Iris pigment epithelial cell (primary cell): ENCODE data around the gene HIVEP2.

Experiments used
- DNase-seq: peaks from one replicate; pipeline ENCODE4 v3.0.0-alpha.2; 2011; ENCODE audit warnings: low read depth

Gene HIVEP2

DNA sequence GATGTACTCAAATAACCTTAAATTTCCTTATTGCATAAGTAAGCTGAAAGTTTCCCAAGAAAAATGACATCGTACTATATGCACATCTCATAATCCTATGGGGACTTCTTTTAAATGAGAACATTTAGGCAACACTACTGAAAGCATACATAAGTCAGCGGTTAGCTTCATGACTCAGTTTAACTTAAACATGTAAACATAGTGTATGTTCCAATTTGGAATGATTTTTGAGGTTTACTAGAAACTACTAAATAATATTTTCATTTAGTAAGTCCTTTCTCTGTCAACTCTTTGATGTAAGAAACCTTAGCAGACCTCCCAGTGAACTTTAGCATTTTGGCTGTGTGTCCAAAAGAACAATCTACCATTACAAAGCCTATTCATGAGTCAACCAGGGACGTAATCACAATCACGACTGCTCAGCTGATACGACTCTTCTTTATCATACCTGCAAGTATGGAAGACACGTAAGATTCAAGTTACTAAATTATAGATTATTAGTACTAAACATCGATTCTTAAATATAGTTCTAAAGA is 19.3 kb downstream of the HIVEP2 start:
- peak; percentile 95 for DNase-seq

DNA sequence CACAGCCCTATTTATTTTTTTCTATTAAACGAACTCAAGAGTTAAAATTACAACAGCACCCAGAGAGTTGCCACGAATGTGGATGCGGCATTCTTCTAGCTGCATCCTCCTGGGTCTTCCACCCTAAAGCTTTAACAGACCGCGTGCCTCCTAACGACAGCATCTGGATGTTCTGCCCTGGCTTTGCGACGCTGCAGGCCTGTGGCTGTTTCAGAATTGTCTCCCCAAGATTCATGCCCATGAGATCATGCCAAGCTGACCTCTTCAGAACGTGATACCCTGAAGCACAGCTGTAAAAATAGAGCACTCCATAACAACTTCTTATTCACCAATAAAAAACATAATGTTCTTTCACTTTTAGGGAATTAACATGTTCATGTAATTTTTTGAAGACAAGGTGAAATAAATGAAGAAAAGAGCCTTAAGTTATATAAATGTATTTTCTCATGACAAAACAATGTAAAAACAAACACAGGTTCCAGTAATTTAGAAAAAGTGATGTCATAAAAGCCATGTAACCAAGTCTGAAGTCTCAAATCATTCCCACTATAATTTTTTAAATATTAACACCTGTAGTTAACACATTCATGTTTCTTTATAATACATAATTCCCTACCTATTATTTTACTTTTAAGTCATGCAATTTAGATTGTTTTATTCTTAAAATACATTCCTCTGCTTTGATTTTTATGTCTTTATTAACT is 26.5 kb downstream of the HIVEP2 start:
- no peak for DNase-seq

DNA sequence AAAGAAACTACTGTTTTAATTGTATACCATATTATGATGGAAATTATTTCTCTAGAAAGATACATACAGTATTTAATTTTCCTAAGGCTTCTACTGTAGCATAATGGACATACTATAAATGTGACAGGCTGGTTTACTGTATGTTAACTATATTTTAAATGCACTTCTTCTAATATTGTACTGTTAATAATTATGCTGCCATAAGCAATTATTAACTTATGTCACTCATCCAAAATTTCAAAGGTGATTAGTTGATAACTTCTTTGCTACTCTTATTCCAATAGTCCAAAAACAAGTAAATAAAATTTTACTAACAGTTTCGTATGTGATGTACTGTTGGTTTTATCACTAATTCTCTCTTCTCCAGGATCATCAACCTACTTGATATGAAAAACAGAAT is 28.1 kb downstream of the HIVEP2 start:
- DNase-seq: no peak

DNA sequence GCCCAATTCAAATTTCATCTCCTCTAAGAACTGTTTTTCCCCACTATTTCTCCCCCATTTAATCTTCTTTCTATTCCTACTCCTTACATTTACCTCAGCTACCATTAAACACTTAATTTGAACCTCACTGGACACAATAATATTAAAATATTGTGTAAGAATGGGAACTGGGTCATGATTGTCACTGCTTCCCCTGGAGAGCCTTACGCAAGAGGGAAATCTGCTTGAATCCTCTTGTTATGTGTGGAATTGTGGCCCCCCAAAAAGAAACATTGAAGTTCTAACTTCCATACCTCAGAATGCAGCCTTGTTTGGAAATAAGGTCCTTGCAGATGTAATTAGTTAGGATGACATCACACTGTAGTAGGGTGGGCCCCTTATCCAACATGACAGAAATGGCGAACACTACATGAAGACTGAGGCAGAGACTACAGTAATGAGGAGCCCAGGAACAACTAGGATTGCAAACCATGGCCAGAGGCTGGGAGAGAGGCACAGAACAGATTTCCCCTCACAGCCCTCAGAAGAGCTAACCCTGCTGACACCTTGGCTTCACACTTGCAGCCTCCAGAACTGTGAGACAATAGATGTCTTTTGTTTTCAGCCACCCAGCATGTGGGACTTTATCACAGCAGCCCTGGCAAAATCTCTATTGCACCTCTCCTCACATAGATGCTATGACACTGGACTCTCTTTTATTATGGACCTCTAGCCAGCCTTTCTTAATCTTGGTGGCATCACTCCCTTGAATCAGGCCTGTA is 29.9 kb downstream of the HIVEP2 start:
- DNase-seq: no peak

DNA sequence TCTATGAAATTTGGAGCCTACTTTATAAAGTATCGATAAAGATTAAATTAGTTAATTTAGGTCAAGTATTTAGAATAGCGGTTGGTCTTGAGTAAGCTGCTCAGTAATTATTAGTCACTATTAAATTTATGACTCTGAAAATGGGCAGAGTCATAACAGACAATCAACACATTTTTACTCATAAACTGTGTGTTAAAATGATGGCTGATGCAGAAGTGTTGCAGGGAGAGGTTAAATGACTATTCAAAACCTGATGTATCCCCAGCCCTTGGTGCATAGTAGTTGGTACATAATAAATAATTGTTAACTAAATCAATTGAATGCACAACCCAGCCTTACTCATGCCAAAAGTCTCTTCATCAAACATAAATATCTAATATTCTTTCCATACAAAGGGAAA is 30.6 kb downstream of the HIVEP2 start:
- DNase-seq: no peak

DNA sequence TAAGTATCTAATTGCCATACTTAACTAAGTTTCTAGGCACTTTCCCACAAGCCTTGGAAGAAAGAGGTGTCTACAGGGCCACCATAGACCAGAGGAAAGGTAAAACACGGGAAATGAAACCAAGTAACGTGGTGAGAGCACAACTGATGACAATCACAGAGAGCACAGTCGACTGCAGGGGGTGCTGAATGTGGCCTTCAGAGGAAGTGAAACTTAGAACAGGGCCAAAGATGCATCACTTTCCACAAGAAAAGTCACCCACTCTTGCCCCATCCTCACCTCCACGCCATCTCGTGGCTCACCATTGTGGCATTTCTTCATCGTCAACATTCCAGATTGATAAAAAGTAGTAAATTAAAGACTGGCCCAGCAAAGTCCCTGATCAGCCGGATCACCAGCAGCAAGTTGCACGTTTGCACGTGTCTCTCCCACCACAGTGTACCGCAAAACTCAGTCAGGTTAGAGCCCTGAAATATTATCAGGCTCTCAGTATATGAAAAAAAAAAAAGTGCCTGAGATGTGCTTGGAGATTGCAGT is 31.4 kb downstream of the HIVEP2 start:
- no peak for DNase-seq

DNA sequence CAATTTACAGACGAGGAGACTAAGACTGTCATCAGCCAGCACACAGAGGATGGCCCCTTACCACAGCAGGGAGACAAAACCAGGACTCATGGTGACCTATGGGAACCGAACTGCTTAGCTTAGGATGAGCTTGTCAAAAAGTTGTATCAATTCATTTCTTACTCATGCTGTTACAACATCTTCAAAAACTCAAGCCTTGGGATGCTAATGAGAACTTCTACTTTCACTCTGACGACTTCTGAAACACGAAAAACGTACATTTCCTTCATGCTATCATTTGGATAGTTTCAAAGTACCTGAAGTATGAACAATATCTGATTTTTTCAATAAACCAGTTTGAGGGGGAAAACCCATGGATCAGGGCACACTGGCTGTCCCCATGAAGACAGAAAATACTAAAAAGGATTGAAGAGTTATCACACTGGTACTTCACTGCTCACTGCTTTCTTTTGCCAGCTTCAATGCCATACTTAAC is 31.9 kb downstream of the HIVEP2 start:
- no peak for DNase-seq

DNA sequence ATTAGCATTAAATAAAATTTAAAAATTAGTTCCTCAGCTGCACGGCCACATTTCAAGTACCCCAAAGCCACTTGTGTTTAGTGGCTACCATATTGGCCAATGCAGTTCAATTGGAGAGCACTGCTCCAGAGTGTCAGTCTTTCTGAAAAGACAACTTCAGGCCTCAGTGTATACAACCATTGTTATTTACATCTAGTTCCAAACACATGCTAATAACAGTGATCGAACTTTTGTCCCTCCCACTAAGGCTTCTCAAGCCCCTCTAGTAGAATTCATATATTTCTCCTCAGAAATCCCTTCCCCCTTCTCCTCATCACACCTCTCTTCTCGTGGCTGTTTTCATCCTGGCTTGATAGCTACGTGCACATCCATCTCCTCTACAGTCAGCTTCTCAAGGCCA is 32.9 kb downstream of the HIVEP2 start:
- no peak for DNase-seq

DNA sequence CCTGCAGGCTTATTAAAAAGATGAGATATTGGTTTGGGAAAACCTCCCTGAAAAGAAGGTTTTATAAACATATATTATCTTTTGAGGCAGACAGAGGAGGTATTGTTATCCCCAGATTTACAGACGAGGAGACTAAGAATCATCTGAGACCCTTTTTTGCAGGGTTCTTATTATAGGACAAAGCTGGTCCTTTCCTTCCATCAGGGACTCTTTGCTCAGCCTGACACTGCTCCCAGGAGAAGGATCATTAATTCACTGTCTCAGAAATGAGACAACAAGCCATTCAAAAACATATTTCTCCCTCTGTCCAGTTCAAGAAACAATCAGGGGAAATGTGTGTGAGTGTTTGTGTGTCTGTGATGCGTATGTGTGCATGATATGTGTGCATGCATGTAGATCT is 33.5 kb downstream of the HIVEP2 start:
- DNase-seq: no peak

DNA sequence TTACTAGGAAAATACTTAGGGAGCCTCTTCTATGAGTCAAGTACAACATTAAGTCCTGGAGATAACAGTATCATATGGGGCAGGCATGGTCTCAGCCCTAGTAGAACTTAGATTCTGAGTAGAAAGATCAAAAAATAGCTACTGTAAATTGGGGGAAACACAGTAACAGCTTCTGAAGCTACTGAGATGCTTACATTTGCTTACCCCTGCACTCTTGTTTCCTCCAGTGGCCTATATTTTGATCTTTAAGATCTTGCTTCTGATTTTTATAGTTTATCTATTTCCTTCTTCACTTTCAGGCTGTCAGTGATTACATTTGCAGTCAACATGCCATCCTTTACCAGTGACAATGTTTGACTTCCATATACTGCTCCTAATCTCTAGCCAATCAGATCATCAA is 35.3 kb downstream of the HIVEP2 start:
- DNase-seq: no peak

DNA sequence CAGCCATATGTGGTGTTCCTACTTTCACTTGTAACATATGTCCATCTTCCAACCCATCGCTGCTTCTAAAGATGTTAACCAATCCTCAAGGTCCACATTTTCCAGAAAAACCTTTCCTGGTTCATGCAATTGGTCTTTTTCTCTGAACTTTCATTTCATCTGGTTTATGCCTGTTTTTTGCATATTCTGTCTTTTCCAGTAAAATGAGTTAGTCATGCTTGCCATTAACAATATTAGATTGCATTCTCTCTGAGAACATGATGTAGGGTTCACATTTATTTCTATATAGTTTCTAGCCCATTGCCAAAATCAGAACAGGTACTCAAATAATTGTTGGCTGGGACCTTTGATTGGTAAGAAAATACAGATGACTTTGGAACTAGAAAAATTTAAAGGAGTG is 36.7 kb downstream of the HIVEP2 start:
- DNase-seq: no peak

DNA sequence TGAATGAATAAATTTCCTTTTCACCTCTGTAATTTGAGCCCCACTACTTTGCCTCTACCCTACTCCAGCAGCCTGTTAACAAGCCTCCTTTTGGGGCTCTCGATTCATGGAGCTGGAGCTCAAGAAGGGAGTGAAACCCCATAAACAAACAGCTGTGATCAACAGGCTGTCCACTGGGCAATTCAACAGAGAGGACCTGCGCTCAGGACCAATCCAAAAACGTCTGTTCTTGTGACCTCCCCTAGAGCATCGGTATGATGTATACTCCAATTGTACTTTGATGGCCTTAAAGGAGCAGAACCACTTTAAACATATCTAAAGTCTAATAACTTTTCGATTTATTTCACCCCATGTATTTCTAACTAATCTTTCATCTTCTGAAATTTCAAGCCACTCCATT is 37.4 kb downstream of the HIVEP2 start:
- no peak for DNase-seq

DNA sequence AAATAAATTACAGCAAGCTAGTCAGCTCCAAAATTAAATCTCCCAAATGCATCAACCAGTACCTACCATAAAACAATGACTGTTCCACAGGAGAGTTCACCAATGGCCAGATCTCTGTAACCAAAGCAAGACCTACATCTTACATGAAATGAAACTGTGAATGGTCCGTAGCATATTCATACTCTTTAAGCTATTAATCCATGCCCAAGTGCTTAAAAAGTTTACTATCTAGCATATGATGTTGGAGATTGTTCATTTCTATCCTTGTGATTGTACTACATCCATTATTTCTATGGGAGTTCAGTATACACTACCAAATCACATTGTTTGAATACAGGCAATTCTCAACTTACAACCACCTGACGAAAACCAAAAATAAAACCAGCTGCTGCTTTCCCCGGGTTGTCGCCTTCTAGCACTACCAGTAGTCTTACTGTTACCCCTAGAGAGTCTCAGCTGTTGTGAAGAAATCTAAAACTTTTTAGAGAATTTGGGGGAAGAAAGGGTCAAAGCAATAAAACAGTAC is 38.0 kb downstream of the HIVEP2 start:
- DNase-seq: no peak

DNA sequence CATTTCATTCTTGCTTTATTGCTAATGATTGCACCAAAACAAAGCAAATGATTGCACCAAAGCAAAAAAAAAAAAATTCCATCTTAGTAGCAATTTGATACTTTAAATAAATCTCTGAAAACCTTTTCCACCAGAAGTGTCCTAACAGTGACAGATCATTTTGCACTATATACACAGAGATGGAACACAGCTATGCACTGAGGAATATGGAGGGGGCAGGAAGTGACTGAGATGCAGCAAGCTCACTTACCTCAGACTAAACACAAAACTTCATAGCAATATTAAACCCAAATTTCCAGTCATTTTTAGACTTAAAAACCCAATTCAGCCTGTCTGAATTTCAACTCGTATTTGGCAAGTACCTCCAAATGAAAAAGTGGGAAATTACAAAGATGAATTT is 41.2 kb downstream of the HIVEP2 start:
- peak; percentile 69 for DNase-seq

DNA sequence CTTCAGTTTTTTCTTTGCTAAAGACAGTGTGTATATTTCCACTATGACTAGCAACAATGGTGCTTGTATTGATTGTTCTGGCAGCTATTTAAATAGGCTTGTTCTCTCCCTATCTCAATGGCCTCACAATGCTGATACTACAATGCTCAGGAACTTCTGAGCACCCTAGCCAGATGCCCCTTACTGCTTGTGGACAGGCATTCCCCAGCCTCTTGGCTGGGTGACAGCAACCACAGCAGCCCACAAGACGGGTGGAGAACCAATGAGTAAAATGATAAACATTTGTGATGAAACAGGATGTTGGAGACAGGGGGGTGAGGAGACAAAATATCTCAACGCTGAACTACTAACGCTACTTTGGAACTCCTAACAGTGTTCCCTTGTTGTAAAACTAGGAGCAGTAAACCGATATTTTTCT is 42.3 kb downstream of the HIVEP2 start:
- peak; percentile 99 for DNase-seq

DNA sequence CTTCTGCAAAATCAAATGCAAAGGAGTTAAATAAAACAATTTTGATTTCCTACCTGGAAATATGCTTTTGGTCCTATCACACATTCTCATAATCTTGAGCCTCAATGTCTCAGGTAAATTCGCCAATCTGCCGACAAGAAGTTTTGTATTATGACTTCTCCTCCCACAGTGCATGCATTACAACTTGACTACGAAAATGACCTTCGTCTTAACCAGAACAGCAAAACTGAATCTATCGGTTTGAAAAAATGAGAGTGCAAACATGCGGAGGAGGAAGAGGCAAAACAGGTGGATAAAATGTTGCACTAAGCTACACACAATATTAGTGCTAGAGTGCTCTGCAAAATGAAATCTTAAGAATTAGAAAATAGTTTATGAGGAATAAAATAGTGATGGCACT is 43.4 kb downstream of the HIVEP2 start:
- DNase-seq: no peak

DNA sequence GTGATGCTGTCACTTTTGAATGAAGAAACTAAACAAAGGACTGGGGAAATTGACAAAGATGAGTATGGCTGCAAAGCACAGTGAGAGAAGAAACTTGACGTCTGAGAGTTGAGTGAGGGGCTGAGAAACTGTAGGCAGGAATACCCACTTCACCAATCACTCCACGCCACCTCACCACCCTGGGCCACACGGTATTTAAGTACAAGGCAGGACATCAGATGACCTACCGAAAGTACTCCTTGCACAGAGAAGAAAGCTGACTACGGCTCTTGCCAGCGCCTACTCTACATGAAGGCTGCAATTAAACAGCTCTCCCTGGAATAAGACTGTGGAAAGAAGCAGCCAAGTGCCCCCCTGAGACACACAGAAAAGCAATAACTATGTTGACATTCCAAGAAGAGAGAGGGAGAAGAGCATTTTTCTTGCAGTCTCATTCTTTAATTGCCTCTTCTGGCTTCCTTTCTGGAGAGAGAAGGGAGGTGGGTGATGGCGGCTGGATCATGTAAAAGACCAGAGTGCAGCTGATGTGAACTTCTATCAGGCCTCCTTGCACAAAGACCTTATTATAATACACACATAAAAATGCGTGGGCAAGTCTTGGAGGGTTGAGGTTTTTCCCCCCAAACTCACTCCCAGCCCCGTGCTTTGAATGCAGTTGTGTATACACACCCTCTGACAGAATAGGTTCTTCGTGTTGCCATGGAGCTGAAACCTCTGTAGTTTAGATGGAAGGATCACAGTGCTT is 44.6 kb downstream of the HIVEP2 start:
- DNase-seq: no peak

DNA sequence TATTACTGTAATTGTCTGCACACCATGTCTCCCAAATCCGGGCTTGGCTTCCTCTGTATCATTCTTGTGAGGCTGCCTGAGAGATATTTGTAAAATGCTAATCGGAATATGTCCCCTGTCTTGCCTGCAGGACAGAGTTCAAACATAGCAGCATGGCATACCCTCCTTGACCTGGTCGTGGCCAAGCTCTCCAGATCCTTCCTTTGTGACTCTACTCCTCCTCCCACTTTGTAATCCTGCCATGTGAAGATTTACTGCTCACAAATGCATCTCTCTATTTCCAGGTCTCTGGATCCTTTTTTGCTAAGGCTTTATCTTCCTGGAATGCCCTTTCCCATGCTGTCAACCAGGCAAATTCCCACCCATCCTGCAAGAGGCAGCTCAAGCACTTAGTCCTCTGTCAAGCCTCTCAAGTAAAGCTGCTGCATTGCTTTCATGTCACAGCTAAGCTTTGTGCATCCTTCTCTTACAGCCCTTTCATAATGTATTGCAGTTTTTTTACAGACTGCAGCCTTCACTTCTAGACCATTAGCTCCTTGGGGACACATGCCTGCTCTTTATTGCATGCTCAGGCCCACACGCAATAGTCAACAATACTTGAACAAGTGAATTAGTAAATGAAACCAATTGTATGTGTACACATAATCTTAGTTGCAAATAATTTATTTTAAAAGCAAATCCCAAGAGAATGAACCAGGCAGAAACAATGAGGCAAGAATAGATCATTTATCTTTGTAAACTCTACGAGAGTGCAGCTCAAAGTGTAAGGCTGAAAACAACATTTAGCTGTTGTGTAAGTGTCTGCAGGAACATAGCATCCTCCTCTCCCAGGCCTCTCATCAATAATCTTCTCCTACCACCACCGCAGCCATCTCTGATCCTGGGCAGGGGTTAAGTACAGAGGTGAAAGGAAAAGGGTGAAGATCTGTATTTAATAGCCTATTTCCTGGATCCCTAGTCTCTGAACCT is 45.8 kb downstream of the HIVEP2 start:
- no peak for DNase-seq

DNA sequence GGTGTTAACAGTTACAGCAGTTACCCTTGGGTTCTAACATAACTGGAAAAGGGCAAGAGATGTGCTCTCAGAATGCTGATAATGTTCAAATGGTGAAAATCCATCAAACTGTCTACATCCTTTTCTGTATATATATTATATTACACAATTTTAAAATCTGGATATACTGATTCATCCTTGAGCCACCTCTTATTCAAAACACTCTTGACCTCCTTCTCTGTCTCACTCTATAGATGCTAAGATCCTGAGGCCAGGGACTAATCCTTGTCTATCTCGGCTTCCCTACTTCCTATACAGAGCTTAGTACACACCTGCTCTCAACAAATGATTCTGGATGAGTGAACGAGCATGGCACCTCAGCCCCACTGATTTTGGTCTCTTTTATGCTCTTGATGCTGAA is 47.3 kb downstream of the HIVEP2 start:
- peak; percentile 63 for DNase-seq

DNA sequence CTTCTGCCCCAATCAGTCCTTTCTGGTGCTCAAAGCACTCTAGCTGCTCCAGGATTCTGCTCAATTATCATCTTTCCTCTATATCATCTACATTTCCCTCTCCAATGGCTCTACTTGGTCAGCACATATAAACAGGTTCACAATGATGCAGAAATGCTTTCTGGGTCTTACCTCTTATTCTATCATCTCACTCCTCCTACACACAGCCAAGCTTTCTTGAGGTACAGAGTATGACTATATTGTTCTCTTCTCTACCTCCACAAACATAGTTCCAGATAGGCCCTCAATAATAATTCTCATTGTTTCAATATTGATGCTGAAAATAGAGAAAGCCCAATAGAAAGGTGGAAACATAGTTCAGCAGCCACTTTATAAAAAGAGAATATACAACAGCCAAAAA is 48.2 kb downstream of the HIVEP2 start:
- DNase-seq: no peak

DNA sequence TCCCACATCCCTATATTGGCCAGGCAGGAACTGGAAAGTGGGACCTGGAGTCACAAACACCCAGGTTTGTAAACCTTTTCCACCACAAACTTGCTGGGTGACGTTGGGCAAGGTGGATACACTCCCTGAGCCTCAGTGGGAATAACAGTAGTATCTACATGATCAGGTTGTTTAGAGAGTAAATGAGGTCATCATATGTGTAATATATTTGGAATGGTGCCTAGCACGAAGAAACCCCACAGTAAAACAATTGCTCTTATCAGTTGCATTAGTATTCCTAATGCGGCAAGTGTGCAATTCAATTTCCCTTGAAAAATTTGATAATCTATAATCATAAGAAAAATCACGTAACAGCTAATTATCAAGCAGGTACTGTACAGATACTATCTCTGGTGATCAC is 51.9 kb downstream of the HIVEP2 start:
- peak; percentile 86 for DNase-seq
